IMR-90 (cell line): ENCODE data around the gene DNAJC3. TPM values are rescaled to one million over a fixed set of nuclear protein-coding genes. Genes with fewer than 3 reads are reported as not detected.

Experiments
- ATAC-seq: fragments of 200-7000 bp; cut with Tn5 transposase; 2 replicates; pipeline ENCODE4 v1.9.1; 2020; ENCODE audit warnings: low read depth, mild to moderate bottlenecking, moderate library complexity
- BruUV-seq: library from RNA; stranded (reverse); fragments of 400-500 nt; replicated peaks from 2 replicates; lab custom pipeline; 2021; lab: Mats Ljungman, UMichigan
- CTCF ChIA-PET: fragments of 300-600 bp; formaldehyde crosslinking; extraction: SDS; loops from one replicate; lab custom pipeline; 2021; ENCODE audit warnings: antibody characterized with exemption; lab: Yijun Ruan, JAX
- POLR2A ChIA-PET: fragments of 300-600 bp; sonication (Branson Sonifier 250); formaldehyde crosslinking; loops from one replicate; lab custom pipeline; 2022; ENCODE audit warnings: antibody characterized with exemption; ENCODE audit not compliant: unreplicated experiment; lab: Charles Lee
- DNase-seq: peaks from one replicate; pipeline ENCODE4 v3.0.0; 2013
- H2AFZ ChIP-seq: replicated peaks from 2 replicates; pipeline ENCODE3; 2013; ENCODE audit warnings: low read length, mild to moderate bottlenecking; ENCODE audit not compliant: poor library complexity
- H2AK5ac ChIP-seq: 2 replicates; pipeline ENCODE4 v1.6.1; 2013; ENCODE audit warnings: low read depth, low read length, inconsistent platforms
- H2AK9ac ChIP-seq: replicated peaks from 2 replicates; pipeline ENCODE3; 2013; ENCODE audit warnings: mild to moderate bottlenecking, low read depth, low read length, moderate library complexity; ENCODE audit not compliant: poor library complexity
- H2BK120ac ChIP-seq: 2 replicates; pipeline ENCODE4 v1.6.1; 2013; ENCODE audit warnings: low read depth, low read length, inconsistent platforms
- H2BK15ac ChIP-seq: 3 replicates; pipeline ENCODE4 v1.6.1; 2013; ENCODE audit warnings: low read depth, low read length, inconsistent platforms
- H2BK20ac ChIP-seq: 2 replicates; pipeline ENCODE4 v1.6.1; 2013; ENCODE audit warnings: low read depth, mild to moderate bottlenecking, inconsistent platforms, low read length, moderate library complexity
- H2BK5ac ChIP-seq: 2 replicates; pipeline ENCODE4 v1.6.1; 2013; ENCODE audit warnings: mild to moderate bottlenecking, low read depth, low read length, inconsistent platforms; ENCODE audit not compliant: poor library complexity, severe bottlenecking
- H3K14ac ChIP-seq: replicated peaks from 2 replicates; pipeline ENCODE4 v1.6.1; 2013; ENCODE audit warnings: low read depth, low read length, inconsistent platforms
- H3K18ac ChIP-seq: 2 replicates; pipeline ENCODE4 v1.6.1; 2013; ENCODE audit warnings: low read depth, low read length, control low read depth
- H3K23ac ChIP-seq: 2 replicates; pipeline ENCODE4 v1.6.1; 2013; ENCODE audit warnings: low read depth, low read length, inconsistent platforms
- H3K27ac ChIP-seq: 2 replicates; pipeline ENCODE4 v1.5.1; 2013; ENCODE audit warnings: mild to moderate bottlenecking, control low read depth, low read length; ENCODE audit not compliant: insufficient read depth
- H3K27me3 ChIP-seq: 2 replicates; pipeline ENCODE4 v1.6.1; 2013; ENCODE audit warnings: low read length; ENCODE audit not compliant: control insufficient read depth, insufficient read depth
- H3K36me3 ChIP-seq: 2 replicates; pipeline ENCODE4 v1.6.1; 2013; ENCODE audit warnings: low read length, mixed read lengths; ENCODE audit not compliant: control insufficient read depth, insufficient read depth
- H3K4ac ChIP-seq: 2 replicates; pipeline ENCODE4 v1.6.1; 2013; ENCODE audit warnings: low read depth, low read length, inconsistent platforms
- H3K4me1 ChIP-seq: 2 replicates; pipeline ENCODE4 v1.6.1; 2013; ENCODE audit warnings: low read length, mixed read lengths; ENCODE audit not compliant: control insufficient read depth, insufficient read depth
- H3K4me2 ChIP-seq: 2 replicates; pipeline ENCODE4 v1.6.1; 2013; ENCODE audit warnings: low read depth, mild to moderate bottlenecking, control low read depth, low read length, moderate library complexity
- H3K4me3 ChIP-seq: 2 replicates; pipeline ENCODE4 v1.5.1; 2013; ENCODE audit warnings: low read depth, mild to moderate bottlenecking, control low read depth, low read length, moderate library complexity; ENCODE audit not compliant: insufficient read depth
- H3K56ac ChIP-seq: 2 replicates; pipeline ENCODE4 v1.6.1; 2013; ENCODE audit warnings: low read length, inconsistent platforms; ENCODE audit not compliant: insufficient read depth; ENCODE audit errors: extremely low read depth
- H3K79me1 ChIP-seq, 2 experiments: 2 replicates each; pipeline ENCODE4 v1.6.1; 2013; ENCODE audit warnings: low read length in 2 of 2, inconsistent platforms in 1 of 2, low read depth in 1 of 2
- H3K9ac ChIP-seq: 2 replicates; pipeline ENCODE4 v1.6.1; 2013; ENCODE audit warnings: low read depth, low read length, control low read depth
- H3K9me1 ChIP-seq: 2 replicates; pipeline ENCODE4 v1.6.1; 2013; ENCODE audit warnings: low read length, inconsistent platforms; ENCODE audit not compliant: insufficient read depth
- H3K9me3 ChIP-seq: 2 replicates; pipeline ENCODE4 v1.6.1; 2013; ENCODE audit warnings: low read length; ENCODE audit not compliant: control insufficient read depth, insufficient read depth
- H4K20me1 ChIP-seq: 2 replicates; pipeline ENCODE4 v1.6.1; 2013; ENCODE audit warnings: low read length, inconsistent platforms; ENCODE audit not compliant: insufficient read depth
- H4K5ac ChIP-seq: 2 replicates; pipeline ENCODE4 v1.6.1; 2013; ENCODE audit warnings: mild to moderate bottlenecking, low read depth, low read length, control low read depth
- H4K8ac ChIP-seq, 2 experiments: 2 replicates each; pipeline ENCODE4 v1.6.1; 2013; ENCODE audit warnings: low read depth in 2 of 2, low read length in 2 of 2, control low read depth in 1 of 2, inconsistent platforms in 1 of 2
- H4K91ac ChIP-seq: 2 replicates; pipeline ENCODE4 v1.6.1; 2013; ENCODE audit warnings: low read depth, low read length, inconsistent platforms; ENCODE audit not compliant: insufficient read depth
- MAFK ChIP-seq: IDR thresholded peaks from 2 replicates; pipeline ENCODE4 v1.6.1; 2012; ENCODE audit warnings: low read depth, low read length, improper control_type of control experiment
- RCOR1 ChIP-seq: IDR thresholded peaks from 2 replicates; pipeline ENCODE4 v1.6.1; 2012; ENCODE audit warnings: mild to moderate bottlenecking, low read length, improper control_type of control experiment; ENCODE audit not compliant: insufficient replicate concordance
- dilution Hi-C: fragments of 300-500 bp; cut with HindIII; formaldehyde crosslinking; loops from one replicate; pipeline ENCODE4 v1.14.3; 2018; ENCODE audit warnings: low sequenced_read_pairs; ENCODE audit not compliant: unreplicated experiment
- in situ Hi-C: fragments of 300-500 bp; cut with MboI; formaldehyde crosslinking; loops from 3 replicates; pipeline ENCODE4 v1.14.3; 2019; ENCODE audit warnings: low sequenced_read_pairs, inconsistent platforms, mixed read lengths
- intact Hi-C: fragments of 100-400 bp; cut with micrococcal nuclease; formaldehyde crosslinking; loops from 2 replicates; pipeline ENCODE4 v1.10.0; 2022
- polyA plus RNA-seq, 3 experiments: library from polyadenylated mRNA; depleted of rRNA; stranded (reverse); fragments of >200 nt; gene quantifications; 2 replicates each; pipeline ENCODE4 v1.2.3, GENCODE V29; 2012; ENCODE audit warnings: low replicate concordance in 1 of 3
- total RNA-seq: library from RNA; depleted of rRNA; stranded (reverse); fragments of >200 nt; gene quantifications from 2 replicates; pipeline ENCODE4 v1.2.3, GENCODE V29; 2012
- TF ChIP-seq, protein P1 (sequence below): conservative IDR thresholded peaks from 2 replicates; pipeline ENCODE4 v1.5.1; 2012; ENCODE audit warnings: mild to moderate bottlenecking, low read depth, low read length, improper control_type of control experiment

DNAJC3 gene
- total and polyA plus RNA-seq, 2 of the 4 experiments (the other 2 are of a cell fraction) = 10.7 to 28.5 TPM

DNA sequence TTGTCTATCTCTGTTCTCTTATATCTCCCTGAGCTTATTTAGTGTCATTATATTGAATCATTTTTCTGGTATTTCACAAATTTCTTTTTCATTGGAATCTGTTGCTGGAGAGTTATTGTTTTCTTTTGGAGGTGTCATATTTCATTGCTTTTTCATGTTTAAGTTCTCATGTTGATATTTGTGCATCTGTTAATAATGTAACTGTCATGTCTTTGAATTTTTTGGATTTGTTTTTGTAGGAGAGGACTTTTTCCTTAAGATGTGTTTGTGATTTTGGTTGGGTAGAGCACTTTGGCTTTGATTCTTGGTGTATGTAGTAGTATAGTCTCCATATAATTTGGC lies 64.0 kb downstream of the DNAJC3 start:
- H2AK9ac ChIP-seq = no peak overlapping the region
- BruUV-seq = no TSS peak
- peaks cover 11% of the 10 kb centered on the region; the same call in 1 of the 2 replicates for H3K9me1 ChIP-seq
- peaks cover 24% of the 10 kb centered on the region for H4K20me1 ChIP-seq
- TF ChIP-seq RCOR1 (no peak), MAFK (no peak)
- TF ChIP-seq, protein P1, sequence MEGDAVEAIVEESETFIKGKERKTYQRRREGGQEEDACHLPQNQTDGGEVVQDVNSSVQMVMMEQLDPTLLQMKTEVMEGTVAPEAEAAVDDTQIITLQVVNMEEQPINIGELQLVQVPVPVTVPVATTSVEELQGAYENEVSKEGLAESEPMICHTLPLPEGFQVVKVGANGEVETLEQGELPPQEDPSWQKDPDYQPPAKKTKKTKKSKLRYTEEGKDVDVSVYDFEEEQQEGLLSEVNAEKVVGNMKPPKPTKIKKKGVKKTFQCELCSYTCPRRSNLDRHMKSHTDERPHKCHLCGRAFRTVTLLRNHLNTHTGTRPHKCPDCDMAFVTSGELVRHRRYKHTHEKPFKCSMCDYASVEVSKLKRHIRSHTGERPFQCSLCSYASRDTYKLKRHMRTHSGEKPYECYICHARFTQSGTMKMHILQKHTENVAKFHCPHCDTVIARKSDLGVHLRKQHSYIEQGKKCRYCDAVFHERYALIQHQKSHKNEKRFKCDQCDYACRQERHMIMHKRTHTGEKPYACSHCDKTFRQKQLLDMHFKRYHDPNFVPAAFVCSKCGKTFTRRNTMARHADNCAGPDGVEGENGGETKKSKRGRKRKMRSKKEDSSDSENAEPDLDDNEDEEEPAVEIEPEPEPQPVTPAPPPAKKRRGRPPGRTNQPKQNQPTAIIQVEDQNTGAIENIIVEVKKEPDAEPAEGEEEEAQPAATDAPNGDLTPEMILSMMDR = no peak
- dilution Hi-C loops = no loop called here
- no peak overlapping the region for H2AK5ac ChIP-seq
- H3K56ac ChIP-seq = no peak overlapping the region
- no peak overlapping the region for H2BK5ac ChIP-seq
- ATAC-seq (no peak), DNase-seq (no peak)
- no peak overlapping the region for H3K4me2 ChIP-seq
- no peak overlapping the region for H3K18ac ChIP-seq
- H3K9me3 ChIP-seq = no peaks in the 10 kb centered on the region
- CTCF ChIA-PET = no interaction called here
- H3K36me3 ChIP-seq = no peaks in the 10 kb centered on the region
- no peak overlapping the region for H3K9ac ChIP-seq
- no peak overlapping the region for H3K4me3 ChIP-seq
- H3K27me3 ChIP-seq = no peaks in the 10 kb centered on the region
- H3K14ac ChIP-seq = no peak overlapping the region
- no peak overlapping the region for H2AFZ ChIP-seq
- H4K8ac ChIP-seq = no peak overlapping the region
- H2BK20ac ChIP-seq = no peak overlapping the region
- no peak overlapping the region for H3K23ac ChIP-seq
- no peaks in the 10 kb centered on the region for H3K4me1 ChIP-seq
- intact Hi-C loops = no loop called here
- in situ Hi-C loops = no loop called here
- POLR2A ChIA-PET = no interaction called here
- no peak overlapping the region for H2BK15ac ChIP-seq
- no peak overlapping the region for H4K91ac ChIP-seq
- H2BK120ac ChIP-seq = no peak overlapping the region
- no peak overlapping the region for H4K5ac ChIP-seq
- H3K27ac ChIP-seq = no peak overlapping the region
- H3K4ac ChIP-seq = no peak overlapping the region
- peaks cover 19 to 31% of the 10 kb centered on the region in 2 experiments for H3K79me1 ChIP-seq
